NCI-H1694 treated with DMSO at 0.1 percent for 48 hours (cell line): ENCODE measurements around the gene C1QTNF5.

Experiments
- DNase-seq: peaks from one replicate; lab custom pipeline; 2025; lab: John Stamatoyannopoulos, UW

C1QTNF5 gene

GRCh38 chr11:119317592-119318239 lies 23.0 kb downstream of the C1QTNF5 start:
- no peak for DNase-seq

- no peak for DNase-seq
These were observed 23.7 kb downstream of the C1QTNF5 start, which contains the start of gene MCAM for GRCh38 chr11:119316729-119317591. TSS of gene MCAM (minus strand) at chr11:119317130. CDS start at chr11:119317101, 29 bp downstream.

- no peak for DNase-seq
These were observed 24.5 kb downstream of the C1QTNF5 start for GRCh38 chr11:119316016-119316728.

- no peak for DNase-seq
These were observed 25.3 kb downstream of the C1QTNF5 start for GRCh38 chr11:119315131-119316015.

- no peak for DNase-seq
These were observed 26.0 kb downstream of the C1QTNF5 start for GRCh38 chr11:119314726-119315125.

- no peak for DNase-seq
These were observed 30.0 kb downstream of the C1QTNF5 start for GRCh38 chr11:119310682-119311052.

- no peak for DNase-seq
These were observed 30.6 kb downstream of the C1QTNF5 start for GRCh38 chr11:119309953-119310681.

- no peak for DNase-seq
These were observed 31.3 kb downstream of the C1QTNF5 start for GRCh38 chr11:119309411-119309810.

GRCh38 chr11:119307974-119308373 lies 32.7 kb downstream of the C1QTNF5 start:
- DNase-seq = no peak

- DNase-seq = no peak
These were observed 33.5 kb downstream of the C1QTNF5 start for GRCh38 chr11:119307219-119307618.

GRCh38 chr11:119306373-119306890 lies 34.3 kb downstream of the C1QTNF5 start:
- DNase-seq = no peak

- no peak for DNase-seq
These were observed 34.9 kb downstream of the C1QTNF5 start for GRCh38 chr11:119305556-119306372.

- no peak for DNase-seq
These were observed 37.4 kb downstream of the C1QTNF5 start for GRCh38 chr11:119303227-119303718.

GRCh38 chr11:119300198-119300964 lies 40.3 kb downstream of the C1QTNF5 start:
- no peak for DNase-seq

GRCh38 chr11:119299416-119299815 lies 41.3 kb downstream of the C1QTNF5 start:
- no peak for DNase-seq

- no peak for DNase-seq
These were observed 42.0 kb downstream of the C1QTNF5 start for GRCh38 chr11:119298726-119299125.

- no peak for DNase-seq
These were observed 42.7 kb downstream of the C1QTNF5 start for GRCh38 chr11:119297938-119298337.

GRCh38 chr11:119295178-119295577 lies 45.5 kb downstream of the C1QTNF5 start:
- DNase-seq = no peak

- DNase-seq = no peak
These were observed 47.2 kb downstream of the C1QTNF5 start for GRCh38 chr11:119293461-119293860.
